HG03378 (cell line): ENCODE measurements around the gene ENPP5.
"Not testable (repeated sequence)": the region's sequence is repeated elsewhere in the genome, so short reads cannot be mapped to it uniquely, and the experiment has no call there.

Experiments used
- ATAC-seq: cut with Tn5 transposase; IDR thresholded peaks from one replicate; pipeline ENCODE4 v1.9.1; 2021; ENCODE audit warnings: mild to moderate bottlenecking, moderate library complexity; ENCODE audit not compliant: unreplicated experiment

The ENPP5 gene

GRCh38 chr6:46175446-46175845 is 4.7 kb upstream of the ENPP5 start:
- ATAC-seq: peak; percentile 95

GRCh38 chr6:46174904-46175303 is 4.1 kb upstream of the ENPP5 start:
- no peak for ATAC-seq

GRCh38 chr6:46172176-46172575 is 1.4 kb upstream of the ENPP5 start:
- ATAC-seq: no peak

- ATAC-seq: no peak
Measured at GRCh38 chr6:46160102-46160501, 10.7 kb downstream of the ENPP5 start.

GRCh38 chr6:46159229-46159628 is 11.6 kb downstream of the ENPP5 start:
- no peak for ATAC-seq

GRCh38 chr6:46156701-46157100 is 14.1 kb downstream of the ENPP5 start:
- ATAC-seq: no peak

- not testable (repeated sequence) for ATAC-seq
Measured at GRCh38 chr6:46149066-46149465, 21.7 kb downstream of the ENPP5 start.

- no peak for ATAC-seq
Measured at GRCh38 chr6:46144270-46144669, 26.5 kb downstream of the ENPP5 start.

- peak; percentile 88 for ATAC-seq
Measured at GRCh38 chr6:46138281-46138680, 32.5 kb downstream of the ENPP5 start.

- peak; percentile 44 for ATAC-seq
Measured at GRCh38 chr6:46137387-46137786, 33.4 kb downstream of the ENPP5 start.

GRCh38 chr6:46136831-46137230 is 33.9 kb downstream of the ENPP5 start:
- no peak for ATAC-seq

- no peak for ATAC-seq
Measured at GRCh38 chr6:46135176-46135575, 35.6 kb downstream of the ENPP5 start.

- no peak for ATAC-seq
Measured at GRCh38 chr6:46134216-46134615, 36.6 kb downstream of the ENPP5 start.

- not testable (repeated sequence) for ATAC-seq
Measured at GRCh38 chr6:46131291-46131690, 39.5 kb downstream of the ENPP5 start.

- no peak for ATAC-seq
Measured at GRCh38 chr6:46130666-46131065, 40.1 kb downstream of the ENPP5 start.

- peak; percentile 98 for ATAC-seq
Measured at GRCh38 chr6:46129629-46130511, 40.9 kb downstream of the ENPP5 start, which contains the start of gene ENPP4. Gene ENPP4, plus strand, starts transcription at chr6:46129989. Its CDS starts 9,595 bp downstream, at chr6:46139584.

- ATAC-seq: peak; percentile 1
Measured at GRCh38 chr6:46129291-46129628, 41.5 kb downstream of the ENPP5 start.

- peak; percentile 34 for ATAC-seq
Measured at GRCh38 chr6:46128476-46128875, 42.3 kb downstream of the ENPP5 start.

- ATAC-seq: not testable (repeated sequence)
Measured at GRCh38 chr6:46119679-46120078, 51.1 kb downstream of the ENPP5 start.

GRCh38 chr6:46118836-46119235 is 51.9 kb downstream of the ENPP5 start:
- ATAC-seq: no peak

GRCh38 chr6:46118157-46118556 is 52.6 kb downstream of the ENPP5 start:
- ATAC-seq: no peak

- ATAC-seq: no peak
Measured at GRCh38 chr6:46116289-46116688, 54.5 kb downstream of the ENPP5 start.

GRCh38 chr6:46115634-46116033 is 55.1 kb downstream of the ENPP5 start:
- no peak for ATAC-seq
